Left renal pelvis (tissue), 4 donors: ENCODE results near the gene FAM135A. TPM values are rescaled to one million over a fixed set of nuclear protein-coding genes. Genes with fewer than 3 reads are reported as not detected.

Experiments
- DNase-seq, 4 donors: peaks; one replicate each; pipeline ENCODE4 v3.0.0-alpha.2; 2013; ENCODE audit warnings: low read depth in 4 of 4, low spot score in 3 of 4
- polyA plus RNA-seq, 4 donors: library from polyadenylated mRNA; unstranded; fragments of 120-200 nt; gene quantifications; one replicate each; pipeline ENCODE4 v1.2.1, GENCODE V29; 2013; ENCODE audit not compliant: insufficient read length in 4 of 4

FAM135A gene
- 10 to 100 TPM; 18.4 to 37.3 (median 30.3) TPM for polyA plus RNA-seq

- DNase-seq, result peak; percentile 95 to 99 (median 98)
These were observed at the start of gene FAM135A for GRCh38 chr6:70413114-70413991. Gene FAM135A (plus strand): TSS chr6:70413508. CDS start chr6:70428343, 14,835 bp downstream.

GRCh38 chr6:70363741-70364493 lies 49.4 kb upstream of the FAM135A start:
- no peak for DNase-seq

GRCh38 chr6:70369332-70369950 lies 43.9 kb upstream of the FAM135A start:
- peak in 3 of 4 donors; percentile 22 to 24 (median 23) for DNase-seq

DNA sequence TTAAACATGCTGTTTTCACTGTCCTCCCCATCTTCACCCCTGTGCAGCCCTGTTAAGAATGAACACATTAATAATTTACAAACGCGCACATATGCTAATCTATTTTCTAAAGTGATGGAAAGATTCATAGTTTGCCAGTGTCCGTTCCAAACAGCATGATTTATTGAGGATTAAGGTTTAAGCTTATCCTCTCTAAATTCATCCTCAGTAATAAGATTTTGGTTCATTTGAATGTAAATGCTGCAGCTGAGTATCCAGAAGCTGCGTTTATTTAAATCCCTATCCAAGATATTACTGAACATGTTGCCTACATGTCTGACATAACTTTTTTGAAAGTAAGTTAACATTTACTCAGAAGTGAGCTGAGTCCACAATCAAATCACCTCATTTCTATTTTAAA lies 42.8 kb upstream of the FAM135A start:
- no peak for DNase-seq

- DNase-seq, result peak; percentile 29 to 48 (median 34)
These were observed 41.7 kb upstream of the FAM135A start for GRCh38 chr6:70371454-70372105.

DNA sequence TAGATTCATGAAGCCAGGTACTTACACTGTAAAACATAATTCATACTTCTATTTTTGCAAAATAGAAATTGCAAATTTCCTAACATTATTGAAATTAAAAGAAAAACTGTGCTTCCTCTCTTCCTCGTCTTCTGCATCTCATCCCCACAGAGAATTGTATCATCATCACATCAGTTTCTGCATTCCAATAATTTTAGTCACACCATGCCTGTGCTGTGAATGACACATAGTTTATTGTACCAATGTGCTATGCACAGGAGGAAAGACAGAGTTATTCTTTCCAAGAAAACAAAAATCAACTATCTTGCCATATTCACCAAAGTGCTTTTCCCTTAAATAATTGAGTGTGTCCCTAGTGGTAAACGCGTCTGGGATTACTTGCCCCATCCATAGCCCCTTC lies 38.1 kb upstream of the FAM135A start:
- no peak for DNase-seq

DNA sequence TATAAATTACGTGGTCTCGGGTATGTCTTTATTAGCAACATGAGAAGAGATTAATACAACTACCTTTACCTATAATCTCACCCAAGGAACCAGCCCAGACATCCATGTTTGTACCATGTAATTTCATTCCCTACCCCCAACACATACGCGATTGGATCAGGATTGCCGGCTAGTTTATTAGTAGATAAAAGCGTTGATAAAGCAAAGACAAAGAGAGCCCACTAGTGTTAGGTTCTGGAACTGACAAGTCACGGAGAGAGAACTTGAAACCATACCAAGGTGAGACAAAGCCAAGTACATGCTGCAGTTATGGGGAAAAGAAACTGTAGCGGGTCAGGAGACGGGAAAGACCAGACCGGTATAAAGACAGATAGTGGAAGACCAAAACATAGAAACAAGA lies 37.4 kb upstream of the FAM135A start:
- no peak for DNase-seq

- no peak for DNase-seq
These were observed 36.7 kb upstream of the FAM135A start for GRCh38 chr6:70376628-70377027.

GRCh38 chr6:70377372-70377771 lies 35.9 kb upstream of the FAM135A start:
- no peak for DNase-seq

DNA sequence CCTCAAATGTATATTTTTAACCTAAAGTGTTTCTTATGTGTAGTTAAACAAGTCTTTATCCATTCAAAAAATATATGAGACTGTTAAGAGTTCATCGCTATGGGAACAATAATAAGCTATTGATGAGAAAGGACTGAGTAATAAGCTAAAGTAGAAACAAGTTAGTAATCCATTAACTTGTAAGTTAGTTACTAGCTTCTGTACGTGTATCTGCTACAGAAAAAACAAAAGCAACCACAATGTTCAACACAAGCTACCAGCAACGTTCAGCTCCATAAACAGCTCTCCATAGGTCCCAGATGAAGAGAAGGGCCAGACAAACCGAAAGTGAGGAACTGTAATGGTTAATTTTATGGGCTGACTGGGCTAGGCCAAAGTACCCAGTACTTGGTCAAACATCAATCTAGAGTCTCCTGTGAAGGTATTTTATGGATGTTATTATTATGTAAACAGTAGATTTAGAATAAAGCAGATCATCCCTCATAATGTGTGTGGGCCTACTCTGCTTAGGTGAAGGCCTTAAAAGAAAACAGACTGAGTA lies 33.8 kb upstream of the FAM135A start:
- DNase-seq, result no peak

- no peak for DNase-seq
These were observed 33.1 kb upstream of the FAM135A start for GRCh38 chr6:70380252-70380651.

- DNase-seq, result no peak
These were observed 32.4 kb upstream of the FAM135A start for GRCh38 chr6:70380771-70381416.

DNA sequence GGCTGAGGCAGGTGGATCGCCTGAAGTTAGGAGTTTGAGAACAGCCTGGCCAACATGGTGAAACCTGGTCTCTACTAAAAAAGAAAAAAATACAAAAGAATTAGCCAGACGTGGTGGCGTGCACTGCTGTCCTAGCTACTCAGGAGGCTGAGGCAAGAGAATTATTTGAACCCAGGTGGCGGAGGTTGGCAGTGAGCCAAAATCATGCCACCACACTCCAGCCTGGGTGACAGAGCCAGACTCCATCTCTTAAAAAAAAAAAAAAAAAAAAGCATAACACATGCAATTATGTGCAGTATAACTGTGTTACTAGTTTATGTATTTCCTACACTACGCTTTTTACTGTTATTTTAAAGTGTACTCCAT lies 31.9 kb upstream of the FAM135A start:
- DNase-seq, result no peak

DNA sequence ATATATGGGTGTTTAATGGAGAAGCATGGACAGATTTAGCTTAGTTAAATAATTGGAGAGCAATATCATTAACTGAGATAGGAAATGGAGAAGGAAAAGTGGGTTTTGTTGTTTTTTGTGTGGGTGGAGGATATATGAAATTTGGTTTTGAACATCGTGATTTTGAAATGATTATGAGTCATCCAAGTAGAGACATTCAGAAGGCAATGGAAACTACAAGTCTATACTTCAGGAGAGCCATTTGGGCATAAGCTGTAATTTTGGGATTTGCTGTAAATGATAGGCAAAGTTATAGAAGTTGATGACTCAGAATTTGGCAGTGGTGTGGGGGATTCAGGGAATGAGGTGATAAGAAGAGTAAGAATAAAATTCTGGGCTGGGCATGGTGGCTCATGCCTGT lies 27.4 kb upstream of the FAM135A start:
- DNase-seq, result no peak

DNA sequence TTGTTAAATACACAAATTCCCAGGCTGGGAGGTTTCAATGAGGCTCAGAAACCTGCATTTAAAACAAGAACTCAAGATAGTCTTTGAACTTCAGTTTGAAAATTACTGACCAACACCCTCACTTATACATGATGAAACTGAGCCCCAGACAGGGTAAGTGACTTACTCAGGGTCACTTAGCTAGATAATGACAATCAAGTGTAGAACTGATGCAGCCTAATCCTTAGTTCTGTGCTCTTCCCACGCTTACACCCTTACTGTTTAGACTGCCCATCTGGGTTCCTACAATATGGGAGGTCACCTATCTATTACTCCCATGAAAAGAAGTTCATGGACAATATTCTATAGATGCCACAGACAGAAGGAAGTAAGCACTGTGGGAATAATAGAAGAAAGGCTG lies 24.5 kb upstream of the FAM135A start:
- DNase-seq, result no peak

DNA sequence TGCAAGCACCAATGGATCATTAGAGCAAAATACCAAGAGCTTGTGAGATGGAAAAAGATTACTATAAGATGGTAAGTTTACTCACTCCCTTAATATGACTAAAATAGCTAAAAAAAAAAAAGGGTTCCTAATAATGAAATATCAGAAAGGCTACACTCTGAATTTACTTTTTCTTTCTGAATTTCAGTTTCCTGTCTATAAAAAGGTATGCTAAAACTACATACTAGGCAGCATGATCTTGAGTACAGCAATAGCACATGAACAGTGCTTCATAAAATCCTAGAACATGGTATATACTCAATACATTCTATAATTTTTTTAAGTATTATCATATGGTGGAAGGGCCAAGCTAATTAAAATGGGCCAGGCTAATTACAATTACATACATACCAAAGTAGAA lies 24.0 kb upstream of the FAM135A start:
- DNase-seq, result no peak

- DNase-seq, result no peak
These were observed 23.2 kb upstream of the FAM135A start for GRCh38 chr6:70390067-70390466.

DNA sequence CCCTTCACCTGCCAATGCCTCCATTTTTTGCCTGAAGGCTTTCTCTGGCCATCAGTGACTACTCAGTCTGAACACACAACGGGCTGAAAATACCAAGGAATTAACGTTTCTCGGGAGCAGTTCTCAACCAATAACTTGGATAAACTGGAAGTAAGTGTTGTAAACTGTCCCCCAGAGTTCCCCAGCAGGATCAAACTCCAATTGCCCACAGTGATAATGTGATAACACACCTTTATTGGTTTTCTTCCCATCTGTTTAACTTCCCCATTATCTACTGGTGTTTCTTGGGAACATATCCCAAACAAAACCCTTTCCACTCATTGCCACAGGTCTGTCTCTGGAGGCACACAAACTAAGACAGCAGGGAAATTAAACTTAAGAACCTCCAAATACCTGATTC lies 21.8 kb upstream of the FAM135A start:
- DNase-seq, result no peak

GRCh38 chr6:70394518-70395300 lies 18.6 kb upstream of the FAM135A start:
- DNase-seq, result no peak
